WERI-Rb-1 (cell line): Measurements from ENCODE around the gene ZNF506.
A peak's percentile ranks its signal among the peaks of the same experiment; 100 is the strongest.
"Not testable (repeated sequence)": the region's sequence is repeated elsewhere in the genome, so short reads cannot be mapped to it uniquely, and the experiment has no call there.

Experiments used
- DNase-seq: peaks from one replicate; pipeline ENCODE4 v3.0.0-alpha.2; 2020
- H3K27ac ChIP-seq: fragments of 250-450 bp; sonication (Bioruptor Pico); 2 replicates; pipeline ENCODE4 v1.5.1; 2020; ENCODE audit warnings: mild to moderate bottlenecking, moderate library complexity
- H3K27me3 ChIP-seq: fragments of 250-450 bp; sonication (Bioruptor Pico); 2 replicates; pipeline ENCODE4 v1.5.1; 2021; ENCODE audit warnings: mild to moderate bottlenecking, low read depth, moderate library complexity; ENCODE audit not compliant: insufficient read depth, severe bottlenecking
- H3K36me3 ChIP-seq: fragments of 250-450 bp; sonication (Bioruptor Pico); 2 replicates; pipeline ENCODE4 v1.5.1; 2020; ENCODE audit warnings: mild to moderate bottlenecking, moderate library complexity
- H3K4me3 ChIP-seq: 2 replicates; pipeline ENCODE4 v1.5.1; 2011; ENCODE audit warnings: low read depth, mild to moderate bottlenecking, control low read depth, low read length
- H3K9me3 ChIP-seq: fragments of 250-450 bp; sonication (Bioruptor Pico); 2 replicates; pipeline ENCODE4 v1.5.1; 2021; ENCODE audit warnings: mild to moderate bottlenecking, moderate library complexity; ENCODE audit not compliant: severe bottlenecking
- CTCF ChIP-seq: IDR thresholded peaks from 2 replicates; pipeline ENCODE4 v1.5.1; 2011; ENCODE audit warnings: low read depth, mild to moderate bottlenecking, control low read depth, inconsistent platforms, low read length

The ZNF506 gene

GRCh38 chr19:19821366-19821951 is at the start of gene ZNF506:
Gene ZNF506 (minus strand): TSS chr19:19821750. CDS start chr19:19821603, 147 bp downstream.
- Histone ChIP-seq H3K36me3 (peaks cover 19% of the 10 kb centered on the region), H3K9me3 (no peaks in the 10 kb centered on the region), H3K27ac (peak within 1 kb of the TSS; percentile 95), H3K4me3 (peak within 1 kb of the TSS; percentile 98), H3K27me3 (no peaks in the 10 kb centered on the region)
- DNase-seq = peak; percentile 97
- no peak for TF ChIP-seq CTCF

GRCh38 chr19:19870086-19870485 is 48.5 kb upstream of the ZNF506 start:
- H3K36me3 ChIP-seq = peaks cover 51% of the 10 kb centered on the region
- DNase-seq, H3K27me3 ChIP-seq, H3K4me3 ChIP-seq, H3K27ac ChIP-seq, H3K9me3 ChIP-seq: not testable (repeated sequence)

GRCh38 chr19:19866611-19867248 is 45.2 kb upstream of the ZNF506 start:
- peak; percentile 38 for DNase-seq
- Histone ChIP-seq H3K9me3 (peaks cover 12% of the 10 kb centered on the region), H3K27ac (peak overlapping the region; percentile 99), H3K36me3 (peaks cover 21% of the 10 kb centered on the region), H3K4me3 (peak overlapping the region; percentile 95), H3K27me3 (no peaks in the 10 kb centered on the region)
- TF ChIP-seq CTCF = no peak

GRCh38 chr19:19865750-19866610 is 44.4 kb upstream of the ZNF506 start, which contains the start of gene ZNF253:
Gene ZNF253 (plus strand): TSS chr19:19865882. CDS start chr19:19865997, 115 bp downstream.
- peaks cover 14% of the 10 kb centered on the region for H3K36me3 ChIP-seq
- DNase-seq = peak; percentile 98
- peaks cover 12% of the 10 kb centered on the region for H3K9me3 ChIP-seq
- peak within 1 kb of the TSS; percentile 95 for H3K4me3 ChIP-seq
- TF ChIP-seq CTCF = no peak
- peak within 1 kb of the TSS; percentile 99 for H3K27ac ChIP-seq
- H3K27me3 ChIP-seq = no peaks in the 10 kb centered on the region

GRCh38 chr19:19860756-19861390 is 39.3 kb upstream of the ZNF506 start:
- TF ChIP-seq CTCF = no peak
- no peak for DNase-seq
- no peak overlapping the region for H3K4me3 ChIP-seq
- peaks cover 12% of the 10 kb centered on the region for H3K9me3 ChIP-seq
- H3K36me3 ChIP-seq = peaks cover under 1% of the 10 kb centered on the region
- H3K27ac ChIP-seq = no peak overlapping the region
- no peaks in the 10 kb centered on the region for H3K27me3 ChIP-seq
